Hepatocyte (in vitro differentiated cells): Measurements from ENCODE around the gene XXYLT1. TPM values are rescaled to one million over a fixed set of nuclear protein-coding genes. Genes with fewer than 3 reads are reported as not detected.

Experiments
- DNase-seq: peaks from one replicate; pipeline ENCODE4 v3.0.0-alpha.2; 2016; ENCODE audit warnings: low spot score
- H2AFZ ChIP-seq: fragments of 200-600 bp; sonication (generic); 2 replicates; pipeline ENCODE4 v1.6.0; 2016; ENCODE audit warnings: antibody characterized with exemption, mild to moderate bottlenecking
- H3K27ac ChIP-seq: fragments of 200-600 bp; sonication (generic); 2 replicates; pipeline ENCODE4 v1.5.1; 2016; ENCODE audit warnings: mild to moderate bottlenecking
- H3K27me3 ChIP-seq: fragments of 200-600 bp; sonication (generic); 2 replicates; pipeline ENCODE4 v1.6.1; 2016
- H3K36me3 ChIP-seq: fragments of 200-600 bp; sonication (generic); replicated peaks from 2 replicates; pipeline ENCODE4 v1.5.1; 2016; ENCODE audit warnings: low read depth; ENCODE audit not compliant: insufficient read depth
- H3K4me1 ChIP-seq: fragments of 200-600 bp; sonication (generic); 2 replicates; pipeline ENCODE4 v1.5.1; 2016; ENCODE audit warnings: mild to moderate bottlenecking, moderate library complexity; ENCODE audit not compliant: insufficient read depth
- H3K4me2 ChIP-seq: fragments of 200-600 bp; sonication (generic); 2 replicates; pipeline ENCODE4 v1.6.0; 2016
- H3K4me3 ChIP-seq: fragments of 200-600 bp; sonication (generic); 2 replicates; pipeline ENCODE4 v1.5.1; 2016; ENCODE audit warnings: mild to moderate bottlenecking
- H3K79me2 ChIP-seq: fragments of 200-600 bp; sonication (generic); 2 replicates; pipeline ENCODE4 v1.6.0; 2017; ENCODE audit warnings: mild to moderate bottlenecking
- H3K9me2 ChIP-seq: fragments of 200-600 bp; sonication (generic); replicated peaks from 2 replicates; pipeline ENCODE4 v1.6.0; 2017; ENCODE audit warnings: mild to moderate bottlenecking; ENCODE audit not compliant: insufficient read depth
- H3K9me3 ChIP-seq: fragments of 200-600 bp; sonication (generic); 2 replicates; pipeline ENCODE4 v1.5.1; 2016; ENCODE audit warnings: low read depth, mild to moderate bottlenecking
- H4K20me1 ChIP-seq: fragments of 200-600 bp; sonication (generic); 2 replicates; pipeline ENCODE4 v1.6.0; 2016; ENCODE audit warnings: mild to moderate bottlenecking; ENCODE audit not compliant: insufficient read depth, poor library complexity, severe bottlenecking
- CTCF ChIP-seq: fragments of 200-600 bp; sonication (generic); IDR thresholded peaks from 2 replicates; pipeline ENCODE4 v1.5.1; 2016; ENCODE audit warnings: antibody characterized with exemption, mild to moderate bottlenecking; ENCODE audit not compliant: poor library complexity
- EZH2 ChIP-seq: fragments of 200-600 bp; sonication (generic); IDR thresholded peaks from 2 replicates; pipeline ENCODE4 v1.6.1; 2016; ENCODE audit warnings: antibody characterized with exemption, mild to moderate bottlenecking, borderline replicate concordance
- EZH2phosphoT487 ChIP-seq: fragments of 200-600 bp; sonication (generic); IDR thresholded peaks from one replicate; pipeline ENCODE4 v1.6.1; 2018; ENCODE audit warnings: antibody characterized with exemption, mild to moderate bottlenecking, low read depth, moderate library complexity; ENCODE audit not compliant: unreplicated experiment, severe bottlenecking
- WGBS: methylation state at CpG from one replicate; pipeline ENCODE4 v1.1.6; 2016; ENCODE audit warnings: low lambda C conversion rate; ENCODE audit errors: missing lambda C conversion rate; 5-methylcytosine and 5-hydroxymethylcytosine counted together
- polyA plus RNA-seq: library from polyadenylated mRNA; unstranded; fragments of >200 nt; fragmentation: Nextera tagmentation; extraction: Ambion mirVana; gene quantifications from 2 replicates; pipeline ENCODE4 v1.2.1, GENCODE V29; 2016
- total RNA-seq: library from RNA; depleted of rRNA; stranded (reverse); fragments of >200 nt; gene quantifications from 2 replicates; pipeline ENCODE4 v1.2.3, GENCODE V29; 2014

Gene XXYLT1
- total and polyA plus RNA-seq, 2 experiments from 2014 or later: 20.9 to 25.6 TPM

- H4K20me1 ChIP-seq: no peaks in the 10 kb centered on the region
- H2AFZ ChIP-seq: no peak overlapping the region
- TF ChIP-seq CTCF: no peak
- no peak for TF ChIP-seq EZH2phosphoT487
- no peak for TF ChIP-seq EZH2
- H3K36me3 ChIP-seq: no peaks in the 10 kb centered on the region
- DNase-seq: no peak
- WGBS: 85% methylated on average over 16 of the region's 17 CpGs
- H3K79me2 ChIP-seq: peaks cover 5% of the 10 kb centered on the region
- H3K4me2 ChIP-seq: peak overlapping the region; percentile 56
- peak overlapping the region; percentile 91 for H3K27ac ChIP-seq
- peaks cover 59% of the 10 kb centered on the region for H3K4me1 ChIP-seq
- H3K4me3 ChIP-seq: no peak overlapping the region
- no peaks in the 10 kb centered on the region for H3K27me3 ChIP-seq
- H3K9me3 ChIP-seq: no peaks in the 10 kb centered on the region
- H3K9me2 ChIP-seq: no peaks in the 10 kb centered on the region
Measured at GRCh38 chr3:195155570-195156241, 115.3 kb downstream of the XXYLT1 start.

- peak overlapping the region; percentile 56 for H3K4me2 ChIP-seq
- H2AFZ ChIP-seq: no peak overlapping the region
- peaks cover 5% of the 10 kb centered on the region for H3K79me2 ChIP-seq
- H3K27ac ChIP-seq: peak overlapping the region; percentile 91
- no peaks in the 10 kb centered on the region for H3K9me3 ChIP-seq
- WGBS: 24% methylated on average over 16 of the region's 16 CpGs
- DNase-seq: peak; percentile 86
- H3K4me1 ChIP-seq: peaks cover 56% of the 10 kb centered on the region
- no peak overlapping the region for H3K4me3 ChIP-seq
- TF ChIP-seq EZH2phosphoT487: no peak
- TF ChIP-seq CTCF: no peak
- TF ChIP-seq EZH2: no peak
- H4K20me1 ChIP-seq: no peaks in the 10 kb centered on the region
- H3K27me3 ChIP-seq: no peaks in the 10 kb centered on the region
- no peaks in the 10 kb centered on the region for H3K9me2 ChIP-seq
- no peaks in the 10 kb centered on the region for H3K36me3 ChIP-seq
Measured at GRCh38 chr3:195154793-195155535, 116.0 kb downstream of the XXYLT1 start.

GRCh38 chr3:195154111-195154791 lies 116.7 kb downstream of the XXYLT1 start:
- peaks cover 5% of the 10 kb centered on the region for H3K79me2 ChIP-seq
- TF ChIP-seq CTCF (no peak), EZH2phosphoT487 (no peak), EZH2 (no peak)
- H2AFZ ChIP-seq: no peak overlapping the region
- H3K27me3 ChIP-seq: no peaks in the 10 kb centered on the region
- no peaks in the 10 kb centered on the region for H3K9me2 ChIP-seq
- no peak overlapping the region for H3K4me3 ChIP-seq
- peak overlapping the region; percentile 91 for H3K27ac ChIP-seq
- WGBS: 55% methylated on average over 16 of the region's 16 CpGs
- H4K20me1 ChIP-seq: no peaks in the 10 kb centered on the region
- no peak for DNase-seq
- peaks cover 52% of the 10 kb centered on the region for H3K4me1 ChIP-seq
- H3K36me3 ChIP-seq: no peaks in the 10 kb centered on the region
- no peaks in the 10 kb centered on the region for H3K9me3 ChIP-seq
- H3K4me2 ChIP-seq: peak overlapping the region; percentile 56
